ENCODE results near the gene PHTF2. TPM values are rescaled to one million over a fixed set of nuclear protein-coding genes. Genes with fewer than 3 reads are reported as not detected.

PHTF2 gene
- total and polyA plus RNA-seq, 4 donors, result 5.1 to 37.1 (median 8.7) TPM

DNA sequence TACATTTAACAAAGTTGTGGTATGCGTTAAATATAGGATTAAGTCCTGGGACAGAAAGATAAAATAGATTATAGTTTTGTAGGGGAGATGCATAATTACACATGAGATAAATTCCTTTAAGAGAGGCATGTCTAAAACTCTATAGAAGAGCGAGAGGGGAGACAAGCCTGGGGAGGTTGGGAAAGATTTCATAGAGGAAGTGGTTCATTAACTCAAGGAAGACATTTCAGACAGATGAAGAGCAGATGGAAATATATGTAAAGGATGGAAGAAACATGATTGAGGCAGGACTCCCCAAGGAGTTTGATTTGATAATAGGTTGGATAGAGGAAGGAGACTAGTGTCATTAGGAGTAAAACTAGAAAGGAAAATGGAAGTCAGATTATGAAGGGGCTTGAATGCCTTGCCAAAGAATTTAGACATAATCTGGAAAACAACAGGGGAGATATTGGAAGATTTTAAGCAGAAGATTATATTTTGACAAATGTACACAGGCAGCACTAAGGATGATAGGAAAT lies 96.1 kb downstream of the PHTF2 start:
- no peak for ATAC-seq (ENCODE audit: insufficient read depth, low FRiP score)
- Histone ChIP-seq H3K9me3 (ENCODE audit: control insufficient read depth in 4 of 4, insufficient read depth in 3 of 4, low read length in 3 of 4) (no peaks in the 10 kb centered on the region), H3K9ac (ENCODE audit: insufficient read depth in 1 of 2, low read length in 2 of 2) (no peak overlapping the region), H3K4me1 (ENCODE audit: control insufficient read depth in 5 of 5, insufficient read depth in 5 of 5, low read length in 5 of 5) (peaks cover 0 to 3% (median 0%) of the 10 kb centered on the region in 5 donors), H3K36me3 (ENCODE audit: control insufficient read depth in 4 of 4, insufficient read depth in 4 of 4, low read length in 4 of 4) (no peaks in the 10 kb centered on the region), H3K4me3 (no peak overlapping the region), H3K27me3 (ENCODE audit: control insufficient read depth in 3 of 3, insufficient read depth in 3 of 3, low read length in 2 of 3) (no peaks in the 10 kb centered on the region), H3K27ac (ENCODE audit: low read depth in 1 of 2, low read length in 1 of 2) (no peak overlapping the region)
- TF ChIP-seq, protein P1, sequence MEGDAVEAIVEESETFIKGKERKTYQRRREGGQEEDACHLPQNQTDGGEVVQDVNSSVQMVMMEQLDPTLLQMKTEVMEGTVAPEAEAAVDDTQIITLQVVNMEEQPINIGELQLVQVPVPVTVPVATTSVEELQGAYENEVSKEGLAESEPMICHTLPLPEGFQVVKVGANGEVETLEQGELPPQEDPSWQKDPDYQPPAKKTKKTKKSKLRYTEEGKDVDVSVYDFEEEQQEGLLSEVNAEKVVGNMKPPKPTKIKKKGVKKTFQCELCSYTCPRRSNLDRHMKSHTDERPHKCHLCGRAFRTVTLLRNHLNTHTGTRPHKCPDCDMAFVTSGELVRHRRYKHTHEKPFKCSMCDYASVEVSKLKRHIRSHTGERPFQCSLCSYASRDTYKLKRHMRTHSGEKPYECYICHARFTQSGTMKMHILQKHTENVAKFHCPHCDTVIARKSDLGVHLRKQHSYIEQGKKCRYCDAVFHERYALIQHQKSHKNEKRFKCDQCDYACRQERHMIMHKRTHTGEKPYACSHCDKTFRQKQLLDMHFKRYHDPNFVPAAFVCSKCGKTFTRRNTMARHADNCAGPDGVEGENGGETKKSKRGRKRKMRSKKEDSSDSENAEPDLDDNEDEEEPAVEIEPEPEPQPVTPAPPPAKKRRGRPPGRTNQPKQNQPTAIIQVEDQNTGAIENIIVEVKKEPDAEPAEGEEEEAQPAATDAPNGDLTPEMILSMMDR (IDR thresholded peaks at IDR 0.05; ENCODE audit: control extremely low read depth, extremely low read depth), result no peak
- no peak for DNase-seq
- WGBS, 2 donors, result 72 to 90% methylated on average over 2 of the region's 2 CpGs

DNA sequence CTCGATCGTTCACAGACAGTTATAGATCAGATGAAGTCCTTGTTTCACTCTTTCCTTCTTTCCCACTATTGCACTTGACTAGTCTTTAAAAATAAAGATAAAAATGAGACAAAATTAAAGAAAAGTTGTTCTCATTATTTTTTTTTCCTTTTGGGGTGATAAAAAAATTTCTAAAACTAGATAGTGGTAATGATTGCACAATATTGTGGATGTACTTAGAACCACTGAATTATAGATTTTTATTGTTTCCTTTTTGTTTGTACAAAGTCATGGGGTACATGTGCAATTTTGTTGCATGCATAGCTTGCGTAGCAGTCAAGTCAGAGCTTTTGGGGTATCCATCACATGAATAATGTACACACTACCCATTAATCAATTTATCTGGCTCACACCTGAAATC lies 97.3 kb downstream of the PHTF2 start:
- Histone ChIP-seq H3K9me3 (ENCODE audit: control insufficient read depth in 4 of 4, insufficient read depth in 3 of 4, low read length in 3 of 4) (no peaks in the 10 kb centered on the region), H3K9ac (ENCODE audit: insufficient read depth in 1 of 2, low read length in 2 of 2) (no peak overlapping the region), H3K27me3 (ENCODE audit: control insufficient read depth in 3 of 3, insufficient read depth in 3 of 3, low read length in 2 of 3) (no peaks in the 10 kb centered on the region), H3K36me3 (ENCODE audit: control insufficient read depth in 4 of 4, insufficient read depth in 4 of 4, low read length in 4 of 4) (peaks cover 0 to 2% (median under 1%) of the 10 kb centered on the region in 4 donors), H3K4me3 (no peak overlapping the region), H3K27ac (ENCODE audit: low read depth in 1 of 2, low read length in 1 of 2) (no peak overlapping the region), H3K4me1 (ENCODE audit: control insufficient read depth in 5 of 5, insufficient read depth in 5 of 5, low read length in 5 of 5) (peaks cover 0 to 3% (median 0%) of the 10 kb centered on the region in 5 donors)
- ATAC-seq (ENCODE audit: insufficient read depth, low FRiP score), result no peak
- 91 to 95% methylated on average over 3 of the region's 3 CpGs for WGBS, 2 donors
- TF ChIP-seq, protein P1 (IDR thresholded peaks at IDR 0.05; ENCODE audit: control extremely low read depth, extremely low read depth), result no peak
- DNase-seq, result no peak

DNA sequence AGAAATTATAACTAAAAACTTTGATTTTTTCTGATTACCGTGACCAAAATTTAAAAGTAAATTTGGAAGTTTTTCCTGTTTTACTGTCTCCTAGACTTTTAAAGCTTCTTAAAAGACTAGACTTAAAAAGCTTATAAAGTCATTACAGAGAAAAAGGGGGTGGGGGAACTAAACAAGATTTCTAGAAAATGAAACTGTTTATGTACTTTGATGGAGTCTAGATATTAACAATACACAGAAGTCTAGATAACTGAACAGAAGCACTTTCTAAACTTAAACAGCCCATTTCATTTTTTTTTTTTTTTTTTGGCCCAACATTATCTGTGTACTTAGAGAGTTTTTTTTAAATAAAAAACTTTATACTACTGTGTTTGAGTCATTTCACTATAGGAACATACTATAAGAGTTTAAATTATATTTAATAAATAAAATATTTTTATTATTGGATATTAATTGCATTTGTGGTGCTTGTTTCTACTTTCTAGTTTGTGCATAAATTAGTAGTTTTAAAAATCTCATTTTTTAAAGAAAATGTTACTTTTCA lies 98.5 kb downstream of the PHTF2 start:
- no peak overlapping the region for H3K27ac ChIP-seq (ENCODE audit: low read depth in 1 of 2, low read length in 1 of 2)
- H3K36me3 ChIP-seq (ENCODE audit: control insufficient read depth in 4 of 4, insufficient read depth in 4 of 4, low read length in 4 of 4), result peaks cover 0 to 3% (median under 1%) of the 10 kb centered on the region in 4 donors
- H3K9me3 ChIP-seq (ENCODE audit: control insufficient read depth in 4 of 4, insufficient read depth in 3 of 4, low read length in 3 of 4), result no peaks in the 10 kb centered on the region
- H3K4me1 ChIP-seq (ENCODE audit: control insufficient read depth in 5 of 5, insufficient read depth in 5 of 5, low read length in 5 of 5), result peaks cover 0 to 3% (median 0%) of the 10 kb centered on the region in 5 donors
- DNase-seq (peak in 2 of 3 donors; percentile 12 to 18), ATAC-seq (ENCODE audit: insufficient read depth, low FRiP score) (no peak)
- H3K9ac ChIP-seq (ENCODE audit: insufficient read depth in 1 of 2, low read length in 2 of 2), result no peak overlapping the region
- TF ChIP-seq, protein P1 (IDR thresholded peaks at IDR 0.05; ENCODE audit: control extremely low read depth, extremely low read depth), result no peak
- H3K4me3 ChIP-seq, result no peak overlapping the region
- 99 to 100% methylated on average over 1 of the region's 1 CpG for whole genome bisulfite sequencing, 2 donors
- no peaks in the 10 kb centered on the region for H3K27me3 ChIP-seq (ENCODE audit: control insufficient read depth in 3 of 3, insufficient read depth in 3 of 3, low read length in 2 of 3)

Measured in lung (tissue), 12 donors.